ENCODE data around the gene MCTP1.

Gene MCTP1

GRCh38 chr5:94777056-94777880 is 507.6 kb downstream of the MCTP1 start:
- TF ChIP-seq CTCF (IDR thresholded peaks at IDR 0.05; ENCODE audit: low read depth, low read length), result no peak
- no peaks in the 10 kb centered on the region for H3K27me3 ChIP-seq
- peaks cover 33% of the 10 kb centered on the region for H3K4me1 ChIP-seq
- H3K9me3 ChIP-seq, result no peaks in the 10 kb centered on the region
- H3K4me3 ChIP-seq (ENCODE audit: low read depth, low read length), result peak overlapping the region; percentile 47
- no peaks in the 10 kb centered on the region for H3K36me3 ChIP-seq
- DNase-seq, result peak; percentile 22

- DNase-seq, result peak; percentile 43
- no peaks in the 10 kb centered on the region for H3K9me3 ChIP-seq
- no peaks in the 10 kb centered on the region for H3K27me3 ChIP-seq
- no peak for TF ChIP-seq CTCF (IDR thresholded peaks at IDR 0.05; ENCODE audit: low read depth, low read length)
- no peaks in the 10 kb centered on the region for H3K36me3 ChIP-seq
- H3K4me1 ChIP-seq, result peaks cover 37% of the 10 kb centered on the region
- peak overlapping the region; percentile 47 for H3K4me3 ChIP-seq (ENCODE audit: low read depth, low read length)
Observed at GRCh38 chr5:94776167-94776566, 508.7 kb downstream of the MCTP1 start.

GRCh38 chr5:94775088-94775487 is 509.8 kb downstream of the MCTP1 start:
- no peaks in the 10 kb centered on the region for H3K27me3 ChIP-seq
- no peak for DNase-seq
- H3K9me3 ChIP-seq, result no peaks in the 10 kb centered on the region
- H3K36me3 ChIP-seq, result no peaks in the 10 kb centered on the region
- peaks cover 37% of the 10 kb centered on the region for H3K4me1 ChIP-seq
- no peak overlapping the region for H3K4me3 ChIP-seq (ENCODE audit: low read depth, low read length)
- TF ChIP-seq CTCF (IDR thresholded peaks at IDR 0.05; ENCODE audit: low read depth, low read length), result no peak

- no peak for TF ChIP-seq CTCF (IDR thresholded peaks at IDR 0.05; ENCODE audit: low read depth, low read length)
- DNase-seq, result peak; percentile 16
- peaks cover 19% of the 10 kb centered on the region for H3K4me1 ChIP-seq
- H3K4me3 ChIP-seq (ENCODE audit: low read depth, low read length), result no peak overlapping the region
- no peaks in the 10 kb centered on the region for H3K36me3 ChIP-seq
- H3K27me3 ChIP-seq, result no peaks in the 10 kb centered on the region
- no peaks in the 10 kb centered on the region for H3K9me3 ChIP-seq
Observed at GRCh38 chr5:94771742-94772141, 513.2 kb downstream of the MCTP1 start.

GRCh38 chr5:94769996-94770395 is 514.9 kb downstream of the MCTP1 start:
- TF ChIP-seq CTCF (IDR thresholded peaks at IDR 0.05; ENCODE audit: low read depth, low read length), result no peak
- Histone ChIP-seq H3K36me3 (no peaks in the 10 kb centered on the region), H3K27me3 (no peaks in the 10 kb centered on the region), H3K9me3 (no peaks in the 10 kb centered on the region), H3K4me3 (ENCODE audit: low read depth, low read length) (no peak overlapping the region), H3K4me1 (peaks cover 5% of the 10 kb centered on the region)
- DNase-seq, result no peak

GRCh38 chr5:94761786-94762185 is 523.1 kb downstream of the MCTP1 start:
- Histone ChIP-seq H3K36me3 (no peaks in the 10 kb centered on the region), H3K9me3 (no peaks in the 10 kb centered on the region), H3K4me1 (no peaks in the 10 kb centered on the region), H3K27me3 (no peaks in the 10 kb centered on the region), H3K4me3 (ENCODE audit: low read depth, low read length) (no peak overlapping the region)
- TF ChIP-seq CTCF (IDR thresholded peaks at IDR 0.05; ENCODE audit: low read depth, low read length), result no peak
- DNase-seq, result no peak

All from BE2C (cell line).